HepG2 (cell line): ENCODE results near the gene IL11RA. TPM values are rescaled to one million over a fixed set of nuclear protein-coding genes. Genes with fewer than 3 reads are reported as not detected.

Experiments used
- AFF4 ChIP-seq: sonication (generic); formaldehyde crosslinking; IDR thresholded peaks from 2 replicates; pipeline ENCODE4 v1.4.0; 2020; ENCODE audit warnings: missing genetic modification reagents
- HMG20A ChIP-seq: IDR thresholded peaks from 2 replicates; pipeline ENCODE4 v1.6.1; 2016; ENCODE audit warnings: borderline replicate concordance
- ISX ChIP-seq: sonication (generic); formaldehyde crosslinking; conservative IDR thresholded peaks from 2 replicates; pipeline ENCODE4 v1.5.0; 2020; ENCODE audit warnings: missing genetic modification reagents
- KLF16 ChIP-seq, 2 experiments: sonication (generic) in 1 of 2; formaldehyde crosslinking in 1 of 2; IDR thresholded peaks; 2 replicates each; pipeline versions ENCODE4 v1.6.1 to v1.8.0; 2016 to 2023; ENCODE audit warnings: missing genetic modification reagents in 2 of 2, missing compliant biosample characterization in 1 of 2
- MATR3 ChIP-seq: sonication (generic); formaldehyde crosslinking; IDR thresholded peaks from 2 replicates; pipeline ENCODE4 v1.4.0; 2020; ENCODE audit warnings: missing genetic modification reagents
- PAXIP1 ChIP-seq: sonication (generic); formaldehyde crosslinking; conservative IDR thresholded peaks from 2 replicates; pipeline ENCODE4 v1.4.0; 2020; ENCODE audit warnings: mild to moderate bottlenecking, missing genetic modification reagents, moderate library complexity
- PRDM15 ChIP-seq: sonication (generic); formaldehyde crosslinking; IDR thresholded peaks from 2 replicates; pipeline ENCODE4 v1.4.0; 2020; ENCODE audit warnings: missing genetic modification reagents
- SP1 ChIP-seq, 2 experiments: fragments of 450-650 bp in 1 of 2; sonication (generic) in 1 of 2; formaldehyde crosslinking in 1 of 2; IDR thresholded peaks; 2 replicates each; pipeline versions ENCODE4 v1.4.0 to v1.6.1; 2016 to 2020; ENCODE audit warnings: missing genetic modification reagents in 1 of 2
- TSC22D2 ChIP-seq: sonication (generic); formaldehyde crosslinking; IDR thresholded peaks from 2 replicates; pipeline ENCODE4 v1.5.1; 2020; ENCODE audit warnings: missing genetic modification reagents, mild to moderate bottlenecking, borderline replicate concordance
- ZMAT5 ChIP-seq: sonication (generic); formaldehyde crosslinking; IDR thresholded peaks from 2 replicates; pipeline ENCODE4 v1.5.0; 2020; ENCODE audit warnings: mild to moderate bottlenecking, low read depth, missing genetic modification reagents, borderline replicate concordance
- ZNF253 ChIP-seq: sonication (generic); formaldehyde crosslinking; IDR thresholded peaks from 2 replicates; pipeline ENCODE4 v1.8.0; 2022; ENCODE audit warnings: mild to moderate bottlenecking, missing genetic modification reagents, borderline replicate concordance
- ZNF30 ChIP-seq: sonication (generic); formaldehyde crosslinking; IDR thresholded peaks from 2 replicates; pipeline ENCODE4 v1.5.0; 2020; ENCODE audit warnings: mild to moderate bottlenecking, missing genetic modification reagents
- ZNF382 ChIP-seq: sonication (generic); formaldehyde crosslinking; IDR thresholded peaks from 2 replicates; pipeline ENCODE4 v1.5.0; 2020; ENCODE audit warnings: missing genetic modification reagents, mild to moderate bottlenecking, borderline replicate concordance
- ZNF841 ChIP-seq: sonication (generic); formaldehyde crosslinking; IDR thresholded peaks from 2 replicates; pipeline ENCODE4 v1.8.1; 2023; ENCODE audit warnings: missing genetic modification reagents, borderline replicate concordance
- polyA plus RNA-seq, 8 experiments: library from polyadenylated mRNA; depleted of rRNA in 3 of 8; stranded (reverse) in 7 of 8; unstranded in 1 of 8; fragments of >200 nt; fragmentation: Illumina TruSeq in 4 of 8; extraction: Trizol in 4 of 8; gene quantifications; 2 replicates each; pipeline versions ENCODE4 v1.2.1 to v1.2.3, GENCODE V29; 2011 to 2016; ENCODE audit warnings: low read depth in 4 of 8, missing spikeins in 1 of 8, mixed read lengths in 1 of 8; ENCODE audit not compliant: insufficient read depth in 1 of 8
- total RNA-seq, 5 experiments: library from RNA; depleted of rRNA; stranded (reverse); fragments of >200 nt; fragmentation: Illumina TruSeq; extraction: Trizol; gene quantifications; 2 replicates each; pipeline ENCODE4 v1.2.3, GENCODE V29; 2016; ENCODE audit warnings: low read depth in 1 of 5
- TF ChIP-seq, protein P1 (sequence below): sonication (generic); formaldehyde crosslinking; IDR thresholded peaks from 2 replicates; pipeline ENCODE4 v1.9.0; 2021; ENCODE audit warnings: missing genetic modification reagents, mild to moderate bottlenecking, borderline replicate concordance

The IL11RA gene
- total and polyA plus RNA-seq, 2 of the 13 experiments (the other 11 are each of a cell fraction or from before 2014, with no cell fraction given) = 2.0 to 4.2 TPM

- TF ChIP-seq ZNF253 (CRISPR knock-in tag) (no peak), TSC22D2 (CRISPR knock-in tag) (no peak), KLF16 (CRISPR knock-in tag; IDR thresholded peaks at IDR 0.05) (0 out of 4 replicates have a peak, but pooled peaks of 1 of the 2 experiments have one; percentile 35), SP1 (IDR thresholded peaks at IDR 0.05) (no peak), SP1 (CRISPR knock-in tag; IDR thresholded peaks at IDR 0.05) (no peak), AFF4 (CRISPR knock-in tag) (no peak), HMG20A (peak; percentile 36; the same call in 1 of the 2 replicates), ZMAT5 (no peak), PRDM15 (CRISPR knock-in tag) (no peak), ZNF30 (no peak), ISX (CRISPR knock-in tag) (no peak), ZNF382 (CRISPR knock-in tag) (no peak), MATR3 (no peak), ZNF841 (CRISPR knock-in tag) (no peak), PAXIP1 (peak; percentile 98)
- TF ChIP-seq, protein P1, sequence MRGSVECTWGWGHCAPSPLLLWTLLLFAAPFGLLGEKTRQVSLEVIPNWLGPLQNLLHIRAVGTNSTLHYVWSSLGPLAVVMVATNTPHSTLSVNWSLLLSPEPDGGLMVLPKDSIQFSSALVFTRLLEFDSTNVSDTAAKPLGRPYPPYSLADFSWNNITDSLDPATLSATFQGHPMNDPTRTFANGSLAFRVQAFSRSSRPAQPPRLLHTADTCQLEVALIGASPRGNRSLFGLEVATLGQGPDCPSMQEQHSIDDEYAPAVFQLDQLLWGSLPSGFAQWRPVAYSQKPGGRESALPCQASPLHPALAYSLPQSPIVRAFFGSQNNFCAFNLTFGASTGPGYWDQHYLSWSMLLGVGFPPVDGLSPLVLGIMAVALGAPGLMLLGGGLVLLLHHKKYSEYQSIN (CRISPR knock-in tag) = no peak
These were observed 36.5 kb downstream of the IL11RA start (continued) for GRCh38 chr9:34688329-34689115.
